HG03060 (cell line): ENCODE measurements around the gene KIF16B.
"Not testable (repeated sequence)": the region's sequence is repeated elsewhere in the genome, so short reads cannot be mapped to it uniquely, and the experiment has no call there.

Source experiments
- ATAC-seq: cut with Tn5 transposase; IDR thresholded peaks from one replicate; pipeline ENCODE4 v1.9.1; 2021; ENCODE audit warnings: low read depth, moderate number of reproducible peaks; ENCODE audit not compliant: unreplicated experiment

Gene KIF16B

GRCh38 chr20:16229813-16230212 lies 343.4 kb downstream of the KIF16B start:
- no peak for ATAC-seq

- ATAC-seq: no peak
These were observed 344.5 kb downstream of the KIF16B start for GRCh38 chr20:16228722-16229121.

GRCh38 chr20:16226961-16227360 lies 346.3 kb downstream of the KIF16B start:
- not testable (repeated sequence) for ATAC-seq

GRCh38 chr20:16224836-16225235 lies 348.4 kb downstream of the KIF16B start:
- no peak for ATAC-seq

GRCh38 chr20:16222859-16223411 lies 350.3 kb downstream of the KIF16B start:
- no peak for ATAC-seq
